ENCODE data around the gene HLA-DQB2. TPM values are rescaled to one million over a fixed set of nuclear protein-coding genes. Genes with fewer than 3 reads are reported as not detected.
"Not testable (repeated sequence)": the region's sequence is repeated elsewhere in the genome, so short reads cannot be mapped to it uniquely, and the experiment has no call there.

Gene HLA-DQB2
- total RNA-seq, 1 donor from 2014 or later, result 8.1 TPM

GRCh38 chr6:32745649-32746048 is 17.7 kb downstream of the HLA-DQB2 start:
- DNase-seq (ENCODE audit: low spot score), result not testable (repeated sequence)

- DNase-seq (ENCODE audit: low spot score), result no peak
Measured at GRCh38 chr6:32744776-32745175, 18.6 kb downstream of the HLA-DQB2 start.

GRCh38 chr6:32742374-32742773 is 21.0 kb downstream of the HLA-DQB2 start:
- no peak for DNase-seq (ENCODE audit: low spot score)

GRCh38 chr6:32741031-32741960 is 22.0 kb downstream of the HLA-DQB2 start, which contains the start of gene HLA-DQA2:
Gene HLA-DQA2, plus strand, starts transcription at chr6:32741391. Its CDS starts 53 bp downstream, at chr6:32741444.
- DNase-seq (ENCODE audit: low spot score), result no peak

GRCh38 chr6:32738126-32738525 is 25.2 kb downstream of the HLA-DQB2 start:
- DNase-seq (ENCODE audit: low spot score), result no peak

- DNase-seq (ENCODE audit: low spot score), result no peak
Measured at GRCh38 chr6:32718879-32719278, 44.5 kb downstream of the HLA-DQB2 start.

GRCh38 chr6:32716396-32716795 is 46.9 kb downstream of the HLA-DQB2 start:
- DNase-seq (ENCODE audit: low spot score), result no peak

GRCh38 chr6:32713241-32713640 is 50.1 kb downstream of the HLA-DQB2 start:
- DNase-seq (ENCODE audit: low spot score), result no peak

- DNase-seq (ENCODE audit: low spot score), result no peak
Measured at GRCh38 chr6:32709625-32710024, 53.7 kb downstream of the HLA-DQB2 start.

Other genes with a start within 250 kb of the HLA-DQB2 start
- 1.8 TPM for gene HLA-DRB5, start 233.2 kb downstream of the HLA-DQB2 start, total RNA-seq
- gene HLA-DRB1, start 173.7 kb downstream of the HLA-DQB2 start, total RNA-seq, result 109 TPM
- 30.1 TPM for gene HLA-DQA1, start 126.1 kb downstream of the HLA-DQB2 start, total RNA-seq
- 6.3 TPM for gene HLA-DQB1, start 96.9 kb downstream of the HLA-DQB2 start, total RNA-seq
- gene HLA-DQA2, start 22.1 kb downstream of the HLA-DQB2 start, total RNA-seq, result 5.7 TPM
- gene HLA-DOB, start 53.5 kb upstream of the HLA-DQB2 start, total RNA-seq, result 1.9 TPM
- gene TAP2, start 75.2 kb upstream of the HLA-DQB2 start, total RNA-seq, result 40.1 TPM
- gene PSMB8, start 80.5 kb upstream of the HLA-DQB2 start, total RNA-seq, result 44.9 TPM
- gene TAP1, start 90.2 kb upstream of the HLA-DQB2 start, total RNA-seq, result 26.3 TPM
- 20.1 TPM for gene PSMB9, start 90.7 kb upstream of the HLA-DQB2 start, total RNA-seq
- 31.0 TPM for gene HLA-DMB, start 177.5 kb upstream of the HLA-DQB2 start, total RNA-seq
- 65.3 TPM for gene HLA-DMA, start 189.6 kb upstream of the HLA-DQB2 start, total RNA-seq
- 205 TPM for gene BRD2, start 205.1 kb upstream of the HLA-DQB2 start, total RNA-seq
- 25.6 TPM for gene HLA-DOA, start 246.1 kb upstream of the HLA-DQB2 start, total RNA-seq